Fibroblast of the aortic adventitia (primary cell): Measurements from ENCODE around the gene PRRX2. TPM values are rescaled to one million over a fixed set of nuclear protein-coding genes. Genes with fewer than 3 reads are reported as not detected.

ENCODE experiments used
- DNase-seq: peaks from one replicate; pipeline ENCODE4 v3.0.0-alpha.2; 2010; ENCODE audit warnings: low read depth
- H3K4me3 ChIP-seq: 2 replicates; pipeline ENCODE4 v1.5.1; 2011; ENCODE audit warnings: low read depth, mild to moderate bottlenecking, control low read depth, low read length, moderate library complexity
- total RNA-seq: library from RNA; depleted of rRNA; stranded (reverse); fragments of >200 nt; gene quantifications from 2 replicates; pipeline ENCODE4 v1.2.3, GENCODE V29; 2012; ENCODE audit warnings: low replicate concordance
- TF ChIP-seq, protein P1 (sequence below): IDR thresholded peaks from 2 replicates; pipeline ENCODE4 v1.5.1; 2011; ENCODE audit warnings: mild to moderate bottlenecking, low read length, control low read depth, inconsistent platforms; ENCODE audit not compliant: insufficient read depth

PRRX2 gene
- total RNA-seq, 1 donor = 36.1 TPM

- DNase-seq = no peak
These were observed 17.8 kb upstream of the PRRX2 start for GRCh38 chr9:129647635-129648034.

GRCh38 chr9:129648092-129648763, 17.2 kb upstream of the PRRX2 start:
- TF ChIP-seq, protein P1, sequence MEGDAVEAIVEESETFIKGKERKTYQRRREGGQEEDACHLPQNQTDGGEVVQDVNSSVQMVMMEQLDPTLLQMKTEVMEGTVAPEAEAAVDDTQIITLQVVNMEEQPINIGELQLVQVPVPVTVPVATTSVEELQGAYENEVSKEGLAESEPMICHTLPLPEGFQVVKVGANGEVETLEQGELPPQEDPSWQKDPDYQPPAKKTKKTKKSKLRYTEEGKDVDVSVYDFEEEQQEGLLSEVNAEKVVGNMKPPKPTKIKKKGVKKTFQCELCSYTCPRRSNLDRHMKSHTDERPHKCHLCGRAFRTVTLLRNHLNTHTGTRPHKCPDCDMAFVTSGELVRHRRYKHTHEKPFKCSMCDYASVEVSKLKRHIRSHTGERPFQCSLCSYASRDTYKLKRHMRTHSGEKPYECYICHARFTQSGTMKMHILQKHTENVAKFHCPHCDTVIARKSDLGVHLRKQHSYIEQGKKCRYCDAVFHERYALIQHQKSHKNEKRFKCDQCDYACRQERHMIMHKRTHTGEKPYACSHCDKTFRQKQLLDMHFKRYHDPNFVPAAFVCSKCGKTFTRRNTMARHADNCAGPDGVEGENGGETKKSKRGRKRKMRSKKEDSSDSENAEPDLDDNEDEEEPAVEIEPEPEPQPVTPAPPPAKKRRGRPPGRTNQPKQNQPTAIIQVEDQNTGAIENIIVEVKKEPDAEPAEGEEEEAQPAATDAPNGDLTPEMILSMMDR = no peak
- DNase-seq = no peak
- no peak overlapping the region for H3K4me3 ChIP-seq

More at GRCh38 chr9:129647635-129648034, 17.8 kb upstream of the PRRX2 start:
- no peak overlapping the region for H3K4me3 ChIP-seq
- TF ChIP-seq, protein P1 = no peak

- no peak overlapping the region for H3K4me3 ChIP-seq
- TF ChIP-seq, protein P1 = no peak
- DNase-seq = no peak
These were observed 16.7 kb upstream of the PRRX2 start for GRCh38 chr9:129648764-129649115.

GRCh38 chr9:129649726-129650679, 15.4 kb upstream of the PRRX2 start:
- DNase-seq = no peak
- H3K4me3 ChIP-seq = no peak overlapping the region
- TF ChIP-seq, protein P1 = no peak

GRCh38 chr9:129650680-129651235, 14.7 kb upstream of the PRRX2 start:
- H3K4me3 ChIP-seq = no peak overlapping the region
- no peak for DNase-seq
- TF ChIP-seq, protein P1 = no peak

GRCh38 chr9:129653823-129654553, 11.5 kb upstream of the PRRX2 start:
- H3K4me3 ChIP-seq = no peak overlapping the region
- TF ChIP-seq, protein P1 = no peak
- no peak for DNase-seq
